ENCODE results near the gene EPHA2. TPM values are rescaled to one million over a fixed set of nuclear protein-coding genes. Genes with fewer than 3 reads are reported as not detected.

Gene EPHA2
- total and polyA plus RNA-seq, 2 experiments from 2014 or later, result 7.5 to 51.2 TPM

- TF ChIP-seq CTCF (conservative IDR thresholded peaks at IDR 0.05; ENCODE audit: low read depth in 2 of 2), result no peak
- no peak for TF ChIP-seq ETS1 (IDR thresholded peaks at IDR 0.05)
Measured at GRCh38 chr1:16173447-16174260, 17.8 kb upstream of the EPHA2 start (continued).

- Histone ChIP-seq H3K4me1 (ENCODE audit: insufficient read depth) (peaks cover 15% of the 10 kb centered on the region; the same call in 1 of the 2 replicates), H3K36me3 (ENCODE audit: insufficient read depth) (no peaks in the 10 kb centered on the region; the same call in 1 of the 2 replicates), H3K4me2 (no peak overlapping the region), H3K79me2 (replicated peaks; ENCODE audit: insufficient read depth) (no peaks in the 10 kb centered on the region), H3K4me3 (no peak overlapping the region), H2AFZ (no peak overlapping the region), H3K9me2 (ENCODE audit: insufficient read depth) (no peaks in the 10 kb centered on the region), H3F3A (replicated peaks; ENCODE audit: low read depth) (0 out of 2 replicates have a peak, but pooled peaks cover 6% of the 10 kb centered on the region), H3K27ac (ENCODE audit: low read depth) (no peak overlapping the region), H3K27me3 (ENCODE audit: insufficient read depth) (no peaks in the 10 kb centered on the region), H4K20me1 (replicated peaks; ENCODE audit: insufficient read depth) (no peaks in the 10 kb centered on the region)
- H3K36me3 Mint-ChIP-seq (ENCODE audit: low read depth), result no peaks in the 10 kb centered on the region
- TF ChIP-seq EZH2phosphoT487 (IDR thresholded peaks at IDR 0.05; ENCODE audit: unreplicated experiment) (no peak), ZNF114 (CRISPR knock-in tag; IDR thresholded peaks at IDR 0.05) (no peak), ZNF331 (CRISPR knock-in tag; IDR thresholded peaks at IDR 0.05; ENCODE audit: low read depth) (no peak)
- H3K27ac Mint-ChIP-seq, result no peak overlapping the region
- H3K9me3 Mint-ChIP-seq, result no peaks in the 10 kb centered on the region
- DNase-seq (ENCODE audit: low spot score) (no peak), ATAC-seq (no peak)
- peaks cover 30% of the 10 kb centered on the region for H3K4me1 Mint-ChIP-seq
- no peak overlapping the region for H3K4me3 Mint-ChIP-seq
- peaks cover 14% of the 10 kb centered on the region for H3K27me3 Mint-ChIP-seq (ENCODE audit: insufficient read depth, low read depth, poor library complexity)
Measured at GRCh38 chr1:16172964-16173446, 17.1 kb upstream of the EPHA2 start.

GRCh38 chr1:16172218-16172830 lies 16.5 kb upstream of the EPHA2 start:
- DNase-seq (ENCODE audit: low spot score) (no peak), ATAC-seq (no peak)
- Mint-ChIP-seq H3K4me1 (peaks cover 30% of the 10 kb centered on the region), H3K4me3 (no peak overlapping the region), H3K36me3 (ENCODE audit: low read depth) (no peaks in the 10 kb centered on the region), H3K9me3 (no peaks in the 10 kb centered on the region), H3K27ac (no peak overlapping the region), H3K27me3 (ENCODE audit: insufficient read depth, low read depth, poor library complexity) (peaks cover 12% of the 10 kb centered on the region)
- no peak overlapping the region for H3K4me3 ChIP-seq
- H3K36me3 ChIP-seq (ENCODE audit: insufficient read depth), result no peaks in the 10 kb centered on the region; the same call in 1 of the 2 replicates
- H3K4me1 ChIP-seq (ENCODE audit: insufficient read depth), result peaks cover 16% of the 10 kb centered on the region; the same call in 1 of the 2 replicates
- 0 out of 2 replicates have a peak, but pooled peaks cover 6% of the 10 kb centered on the region for H3F3A ChIP-seq (replicated peaks; ENCODE audit: low read depth)
- no peak overlapping the region for H3K4me2 ChIP-seq
- H3K27ac ChIP-seq (ENCODE audit: low read depth), result no peak overlapping the region
- H3K9me2 ChIP-seq (ENCODE audit: insufficient read depth), result no peaks in the 10 kb centered on the region
- no peaks in the 10 kb centered on the region for H4K20me1 ChIP-seq (replicated peaks; ENCODE audit: insufficient read depth)
- no peaks in the 10 kb centered on the region for H3K27me3 ChIP-seq (ENCODE audit: insufficient read depth)
- no peaks in the 10 kb centered on the region for H3K79me2 ChIP-seq (replicated peaks; ENCODE audit: insufficient read depth)
- no peak overlapping the region for H2AFZ ChIP-seq
- no peak for TF ChIP-seq POLR2AphosphoS5 (IDR thresholded peaks at IDR 0.05; ENCODE audit: low read depth)
- TF ChIP-seq CTCF (conservative IDR thresholded peaks at IDR 0.05; ENCODE audit: low read depth in 2 of 2), result no peak
- no peak for TF ChIP-seq EZH2phosphoT487 (IDR thresholded peaks at IDR 0.05; ENCODE audit: unreplicated experiment)
- TF ChIP-seq REST (IDR thresholded peaks at IDR 0.05; ENCODE audit: unreplicated experiment), result no peak
- TF ChIP-seq STAT1 (IDR thresholded peaks at IDR 0.05; ENCODE audit: unreplicated experiment), result no peak
- no peak for TF ChIP-seq ZNF331 (CRISPR knock-in tag; IDR thresholded peaks at IDR 0.05; ENCODE audit: low read depth)
- no peak for TF ChIP-seq CREB1 (CRISPR knock-in tag; IDR thresholded peaks at IDR 0.05; ENCODE audit: low read depth)
- TF ChIP-seq EZH2 (IDR thresholded peaks at IDR 0.05; ENCODE audit: low read depth, unreplicated experiment), result no peak
- TF ChIP-seq ZNF114 (CRISPR knock-in tag; IDR thresholded peaks at IDR 0.05), result no peak
- no peak for TF ChIP-seq JUNB (IDR thresholded peaks at IDR 0.05; ENCODE audit: unreplicated experiment)

Data from GM23338 (cell line).